Measurements from ENCODE around the gene NUDT22.

GRCh38 chr11:64220798-64221197, 5.3 kb upstream of the NUDT22 start:
- TF ChIP-seq EZH2 (IDR thresholded peaks at IDR 0.05; ENCODE audit: low read depth, low read length, severe bottlenecking) = no peak
- no peak for TF ChIP-seq RAD21 (IDR thresholded peaks at IDR 0.05 in 1 of 2, conservative IDR thresholded peaks at IDR 0.05 in 1 of 2; ENCODE audit: low read depth in 2 of 2, low read length in 2 of 2)
- TF ChIP-seq POLR2AphosphoS5 (IDR thresholded peaks at IDR 0.05; ENCODE audit: low read depth, low read length) = no peak
- no peak for TF ChIP-seq HDAC6 (IDR thresholded peaks at IDR 0.05; ENCODE audit: low read depth, low read length)
- TF ChIP-seq ASH2L (IDR thresholded peaks at IDR 0.05; ENCODE audit: low read length) = no peak
- TF ChIP-seq KDM1A (IDR thresholded peaks at IDR 0.05; ENCODE audit: borderline replicate concordance, low read length) = no peak
- no peak for TF ChIP-seq RFX5 (IDR thresholded peaks at IDR 0.05; ENCODE audit: borderline replicate concordance, low read depth, low read length)
- no peak for TF ChIP-seq JUN (IDR thresholded peaks at IDR 0.05; ENCODE audit: low read depth, low read length)

Data from H1 (cell line).